GM19351 (cell line): Measurements from ENCODE around the gene GGTLC1.

ENCODE experiments used
- ATAC-seq: cut with Tn5 transposase; IDR thresholded peaks from one replicate; pipeline ENCODE4 v1.9.1; 2021; ENCODE audit warnings: mild to moderate bottlenecking, moderate library complexity; ENCODE audit not compliant: unreplicated experiment

Gene GGTLC1

DNA sequence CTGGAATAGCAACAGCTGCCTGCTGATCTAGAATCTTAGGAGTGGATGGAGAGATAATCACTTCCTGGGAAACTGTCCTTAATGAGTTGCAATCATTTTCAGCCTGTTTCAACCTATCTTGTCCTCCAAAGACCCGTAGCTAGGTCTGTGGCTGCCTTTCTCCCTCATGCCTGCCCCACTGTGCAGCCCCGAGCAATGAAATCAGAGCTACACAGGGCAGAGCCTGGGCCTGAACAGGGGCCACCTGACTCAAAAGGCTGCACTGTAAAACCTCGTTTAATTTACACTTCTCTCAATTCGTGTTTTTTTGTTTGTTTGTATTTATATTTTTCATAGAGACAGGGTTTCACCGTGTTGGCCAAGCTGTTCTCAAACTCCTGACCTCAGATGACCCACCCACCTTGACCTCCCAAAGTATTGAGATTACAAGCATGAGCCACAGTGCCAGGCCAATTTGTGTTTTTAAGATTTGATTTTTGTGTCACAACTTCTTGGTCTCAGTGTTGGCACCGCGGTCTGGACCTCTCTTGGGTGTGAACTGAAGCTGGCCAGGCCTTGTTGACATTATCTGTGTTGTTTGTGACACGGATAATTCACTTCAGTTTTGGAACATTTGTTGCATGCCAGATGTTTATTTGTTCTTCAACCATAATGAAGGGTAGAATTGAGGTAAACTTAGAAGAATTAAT is 21.5 kb downstream of the GGTLC1 start:
- no peak for ATAC-seq

DNA sequence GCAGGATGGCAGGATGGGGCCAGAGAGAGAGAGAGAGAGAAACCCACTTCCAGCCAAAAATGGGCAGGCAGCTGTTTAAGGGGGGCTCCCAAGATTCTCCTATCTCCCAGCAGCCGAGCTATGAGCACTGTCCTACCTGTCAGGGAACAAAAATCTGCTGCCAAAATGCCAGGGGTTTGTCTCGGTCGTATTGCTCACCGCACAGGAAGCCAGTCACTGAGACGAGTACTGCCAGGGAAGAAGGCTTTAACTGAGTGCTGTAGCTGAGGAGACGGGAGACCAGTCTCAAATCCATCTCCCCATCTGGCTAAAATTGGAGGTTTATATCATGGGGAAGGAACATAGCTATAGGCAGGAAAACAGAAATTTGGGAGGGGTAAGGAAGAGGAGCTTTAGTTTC is 22.3 kb downstream of the GGTLC1 start:
- ATAC-seq: no peak

DNA sequence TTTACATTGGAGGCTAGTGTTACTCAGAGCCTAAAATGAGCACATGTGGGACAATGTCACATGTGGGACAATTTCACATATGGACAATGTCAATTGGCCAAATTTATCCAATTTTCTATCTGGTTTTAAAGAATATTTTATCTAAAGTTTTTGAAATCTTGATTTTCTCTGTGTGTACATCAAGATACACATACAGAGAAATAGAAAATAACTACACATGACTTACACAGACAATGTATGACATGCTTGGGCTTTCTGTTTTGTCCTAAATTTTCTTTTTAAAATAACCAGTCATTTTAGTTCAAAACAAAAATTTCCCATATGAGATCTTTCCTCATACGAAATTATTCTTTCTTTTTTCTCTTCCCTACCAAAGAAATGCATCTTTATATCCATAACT is 24.6 kb downstream of the GGTLC1 start:
- no peak for ATAC-seq

DNA sequence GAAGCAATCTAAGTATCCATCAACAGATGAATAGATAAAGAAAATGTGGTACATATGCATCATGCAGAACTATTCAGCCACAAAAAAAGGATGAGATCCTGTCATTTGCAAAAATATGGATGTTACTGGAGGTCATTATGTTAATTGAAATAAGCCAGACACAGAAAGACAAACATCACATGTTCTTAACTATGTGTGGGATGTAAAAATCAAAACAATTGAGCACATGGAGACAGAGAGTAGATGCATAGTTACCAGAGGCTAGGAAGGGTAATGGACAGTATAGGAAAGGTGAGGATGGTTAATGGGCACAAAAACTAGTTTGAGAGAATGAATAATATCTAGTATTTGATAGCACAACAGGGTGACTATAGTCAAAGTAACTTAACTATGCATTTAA is 26.3 kb downstream of the GGTLC1 start:
- ATAC-seq: no peak

DNA sequence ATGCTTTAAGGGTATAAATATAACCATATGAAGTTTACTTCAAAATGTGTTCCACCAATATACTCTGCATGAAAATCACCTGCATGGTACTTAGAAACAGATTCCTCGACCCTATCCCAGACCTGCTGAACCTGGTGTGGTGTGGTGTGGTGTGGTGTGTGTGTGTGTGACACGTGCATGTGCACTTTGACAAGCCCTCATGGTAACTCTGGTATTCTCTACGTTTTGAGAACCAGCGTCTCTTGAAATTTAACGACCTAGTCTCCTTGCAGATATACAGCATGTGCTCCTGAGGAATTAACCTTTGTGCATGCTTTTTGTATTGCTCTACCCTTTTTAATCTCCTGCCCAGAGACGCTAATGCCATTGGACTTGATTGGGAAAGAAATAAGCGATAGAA is 29.5 kb downstream of the GGTLC1 start:
- no peak for ATAC-seq

DNA sequence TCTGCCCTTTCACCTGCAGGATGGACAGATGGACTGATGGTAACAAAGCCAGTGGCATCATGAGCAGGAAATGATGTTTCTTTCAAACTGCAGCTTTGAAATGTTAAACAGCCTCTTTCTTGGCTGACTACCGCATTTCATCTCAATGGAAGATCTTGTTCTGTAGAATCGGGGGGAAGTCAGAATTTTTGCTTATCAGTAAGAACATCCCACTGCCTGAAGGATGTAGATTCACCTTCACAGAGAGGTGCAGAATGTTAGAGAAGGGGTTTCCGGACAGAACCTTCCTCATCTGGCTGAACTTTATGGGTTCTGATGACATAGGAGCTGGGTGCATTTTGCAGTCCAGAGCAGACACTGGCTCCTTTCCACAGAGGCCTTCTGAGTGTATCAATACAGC is 32.7 kb downstream of the GGTLC1 start:
- no peak for ATAC-seq

DNA sequence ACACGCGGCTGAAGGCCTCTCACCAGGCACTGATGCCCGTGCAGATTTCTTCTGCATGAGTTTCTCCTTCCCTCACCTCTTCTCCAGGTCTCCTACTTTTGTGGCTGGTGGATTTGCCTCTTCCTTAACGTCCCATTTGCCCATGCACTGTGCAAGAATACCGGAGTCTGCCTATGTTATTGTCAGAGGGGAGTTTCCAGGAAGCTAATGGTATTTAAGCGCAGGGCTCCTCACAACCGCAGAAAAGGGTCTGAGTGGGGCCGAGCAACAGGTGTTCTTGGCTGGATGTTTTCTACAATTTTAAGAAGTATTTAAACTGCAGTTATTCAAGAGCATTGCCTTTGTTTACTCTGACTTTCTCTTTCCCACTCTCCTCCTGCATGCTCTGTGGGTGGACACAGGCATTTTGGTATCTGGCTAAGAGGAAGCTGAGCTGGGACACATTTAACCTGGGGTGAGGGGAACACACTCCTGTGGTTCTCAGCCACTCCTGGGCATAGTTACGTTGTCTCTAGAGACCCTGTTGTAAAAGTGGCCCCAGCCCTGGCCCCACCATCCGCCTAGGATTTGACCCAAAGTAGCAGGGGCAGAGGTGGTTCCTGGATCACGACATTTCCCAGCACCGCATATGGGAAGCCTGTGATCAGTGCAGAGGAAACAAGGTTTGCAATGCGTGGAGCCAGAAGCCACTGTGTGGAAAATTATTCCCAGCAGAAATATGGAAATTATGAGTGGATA is 34.4 kb downstream of the GGTLC1 start:
- no peak for ATAC-seq

DNA sequence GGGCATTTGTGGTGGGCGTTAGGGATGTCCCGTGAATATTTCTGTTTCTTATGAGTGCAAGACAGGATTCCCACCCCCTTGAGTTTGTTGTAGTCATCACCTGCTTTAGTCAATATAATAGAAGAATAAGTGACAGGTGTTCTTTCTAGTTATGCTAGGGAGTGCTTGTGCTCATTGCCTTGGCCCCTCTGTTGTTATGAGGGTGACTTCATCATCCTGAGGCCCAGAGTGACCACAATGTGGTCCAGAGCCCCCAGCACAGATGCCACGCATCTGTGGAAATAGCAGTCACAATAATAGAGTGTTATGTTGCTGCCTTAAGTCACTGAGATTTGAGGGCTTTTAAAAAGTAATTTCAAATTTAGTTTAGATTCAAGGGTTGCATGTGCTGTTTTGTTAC is 42.4 kb downstream of the GGTLC1 start:
- no peak for ATAC-seq

DNA sequence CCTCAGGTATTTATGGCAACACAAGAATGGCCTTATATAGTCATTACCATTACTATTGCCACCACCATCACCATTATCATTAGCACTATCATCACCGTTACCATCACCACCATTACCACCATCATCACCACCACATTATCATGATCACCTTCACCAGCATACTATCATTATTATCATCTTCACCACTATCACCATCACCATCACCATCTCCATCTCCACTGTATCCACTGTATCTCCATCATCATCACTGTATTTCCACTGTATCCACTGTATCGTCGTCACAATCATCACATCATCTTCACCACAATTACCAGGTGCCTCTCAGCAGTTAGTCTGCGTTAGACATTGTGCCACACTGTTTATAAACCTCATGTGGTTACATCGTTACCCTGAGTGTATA is 45.3 kb downstream of the GGTLC1 start:
- ATAC-seq: no peak

DNA sequence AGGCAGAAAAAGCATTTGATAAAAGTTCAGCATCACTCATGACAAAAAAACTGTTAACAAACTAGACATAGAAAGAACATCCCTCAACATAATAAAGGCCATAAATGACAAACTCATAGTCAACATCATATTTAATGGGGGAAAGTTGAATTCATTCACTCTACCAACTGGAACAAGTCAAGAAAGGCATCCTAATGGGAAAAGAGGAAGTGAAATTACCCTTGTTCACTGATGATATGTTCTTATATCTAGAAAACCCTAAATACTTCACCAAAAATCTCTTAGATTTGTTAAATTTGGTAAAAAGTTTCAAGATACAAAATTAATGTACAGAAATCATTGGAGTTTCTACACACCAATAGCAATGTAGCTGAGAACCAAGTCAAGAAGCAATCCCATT is 48.9 kb downstream of the GGTLC1 start:
- ATAC-seq: no peak

DNA sequence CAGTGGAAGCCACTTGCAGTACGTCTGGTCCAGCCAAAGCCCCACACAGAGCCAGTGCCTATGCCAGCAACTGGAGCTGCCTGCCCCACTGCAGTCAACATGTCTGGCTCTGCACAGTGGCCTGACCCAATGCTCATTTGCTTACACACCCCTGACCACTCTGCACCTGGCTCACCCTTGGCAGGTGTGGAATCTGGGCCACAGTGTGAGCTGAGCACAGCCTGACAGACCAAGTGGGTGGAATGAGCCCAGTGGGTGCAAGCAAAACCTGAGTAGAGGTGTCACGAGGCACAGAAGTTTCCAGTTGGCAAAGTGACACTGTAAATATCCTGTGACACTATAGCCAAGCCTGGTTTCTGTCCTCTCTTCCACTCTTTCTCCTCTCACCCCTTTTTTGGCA is 49.5 kb downstream of the GGTLC1 start:
- ATAC-seq: no peak

DNA sequence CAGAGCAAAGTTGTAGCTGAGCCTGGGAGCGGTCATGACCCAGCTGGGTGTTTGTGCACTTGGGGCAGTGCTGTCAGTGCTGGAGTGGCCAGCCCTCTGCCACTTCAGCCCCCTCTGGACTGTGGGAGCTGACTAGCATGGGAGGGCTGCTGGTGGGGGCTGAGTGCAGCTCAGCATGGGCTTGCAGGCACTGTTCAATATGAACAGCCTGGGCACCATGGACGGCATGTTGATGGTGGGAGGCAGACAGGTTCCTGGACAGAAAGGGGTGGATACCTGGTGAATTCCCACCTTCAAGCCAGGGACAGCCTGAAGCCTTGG is 50.5 kb downstream of the GGTLC1 start:
- ATAC-seq: no peak

DNA sequence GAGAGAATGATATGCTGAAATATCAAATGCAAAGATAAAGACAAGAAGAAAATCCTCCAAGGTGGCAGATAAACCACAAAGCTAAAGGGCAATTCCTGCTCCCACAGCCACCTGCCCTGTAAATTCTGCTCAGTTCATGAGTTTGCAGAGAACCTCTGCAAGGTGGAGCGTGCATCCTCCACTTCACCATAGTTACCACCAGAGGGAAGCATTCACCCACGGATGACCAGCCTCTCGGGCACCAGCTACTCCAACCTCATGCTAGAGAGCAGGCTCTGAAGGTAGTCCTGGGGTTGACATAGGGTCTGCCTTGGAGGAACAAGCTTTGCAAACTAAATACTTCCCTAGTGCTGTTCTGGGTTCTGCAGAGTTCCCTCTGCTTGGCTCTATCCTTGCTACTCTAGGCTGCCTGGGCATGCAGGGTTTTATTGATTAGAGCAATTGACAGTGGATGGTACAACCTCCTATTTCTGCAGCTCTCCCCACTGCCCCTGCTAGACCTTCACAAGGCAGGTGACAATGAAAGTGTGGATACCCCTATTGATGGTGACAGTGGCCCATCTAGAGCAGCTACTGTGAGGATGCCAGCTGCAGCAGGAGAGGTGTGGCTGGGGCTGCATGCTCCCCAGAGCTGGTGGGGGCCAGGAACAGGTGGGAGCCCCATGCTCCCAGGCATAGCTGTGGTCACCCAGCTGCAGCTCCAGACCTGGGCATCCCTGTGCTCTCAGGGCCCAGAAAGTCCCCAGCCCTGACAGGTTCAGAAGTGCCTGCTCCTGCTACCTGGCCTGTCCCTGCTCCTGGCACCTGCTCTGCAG is 51.1 kb downstream of the GGTLC1 start:
- ATAC-seq: peak; percentile 93
